HG02970 (cell line): ENCODE measurements around the gene CCNO.

Source experiments
- ATAC-seq: cut with Tn5 transposase; IDR thresholded peaks from one replicate; pipeline ENCODE4 v1.9.1; 2021; ENCODE audit warnings: mild to moderate bottlenecking, moderate library complexity, moderate number of reproducible peaks; ENCODE audit not compliant: unreplicated experiment, low FRiP score

CCNO gene

GRCh38 chr5:55232985-55233928, at the start of gene CCNO:
CCNO (minus strand) TSS chr5:55233608; CDS start chr5:55233523, 85 bp downstream.
- ATAC-seq = no peak

GRCh38 chr5:55278778-55279177, 45.4 kb upstream of the CCNO start:
- no peak for ATAC-seq

- no peak for ATAC-seq
These were observed 43.4 kb upstream of the CCNO start for GRCh38 chr5:55276771-55277170.

GRCh38 chr5:55258339-55258738, 24.9 kb upstream of the CCNO start:
- no peak for ATAC-seq

GRCh38 chr5:55254802-55255201, 21.4 kb upstream of the CCNO start:
- no peak for ATAC-seq

GRCh38 chr5:55250064-55250463, 16.7 kb upstream of the CCNO start:
- no peak for ATAC-seq

- ATAC-seq = no peak
These were observed 8.3 kb upstream of the CCNO start for GRCh38 chr5:55241746-55242145.

- ATAC-seq = no peak
These were observed 3.4 kb upstream of the CCNO start for GRCh38 chr5:55236800-55237199.

GRCh38 chr5:55234121-55234700, 803 bp upstream of the CCNO start:
- ATAC-seq = no peak

- ATAC-seq = no peak
These were observed 980 bp downstream of the CCNO start for GRCh38 chr5:55232271-55232984.

- no peak for ATAC-seq
These were observed 1.5 kb downstream of the CCNO start for GRCh38 chr5:55231919-55232270.

- no peak for ATAC-seq
These were observed 2.1 kb downstream of the CCNO start for GRCh38 chr5:55231029-55231918.

- ATAC-seq = no peak
These were observed 3.2 kb downstream of the CCNO start for GRCh38 chr5:55230086-55230629.

- no peak for ATAC-seq
These were observed 5.6 kb downstream of the CCNO start for GRCh38 chr5:55227664-55228430.

- ATAC-seq = no peak
These were observed 6.3 kb downstream of the CCNO start, which contains the start of gene MCIDAS for GRCh38 chr5:55226934-55227663. MCIDAS (minus strand) TSS chr5:55227315; CDS start chr5:55227138, 177 bp downstream.

- no peak for ATAC-seq
These were observed 7.1 kb downstream of the CCNO start for GRCh38 chr5:55226027-55226933.

- ATAC-seq = no peak
These were observed 8.1 kb downstream of the CCNO start for GRCh38 chr5:55225346-55225745.
